ENCODE measurements around the gene GOLT1A.

GOLT1A gene

DNA sequence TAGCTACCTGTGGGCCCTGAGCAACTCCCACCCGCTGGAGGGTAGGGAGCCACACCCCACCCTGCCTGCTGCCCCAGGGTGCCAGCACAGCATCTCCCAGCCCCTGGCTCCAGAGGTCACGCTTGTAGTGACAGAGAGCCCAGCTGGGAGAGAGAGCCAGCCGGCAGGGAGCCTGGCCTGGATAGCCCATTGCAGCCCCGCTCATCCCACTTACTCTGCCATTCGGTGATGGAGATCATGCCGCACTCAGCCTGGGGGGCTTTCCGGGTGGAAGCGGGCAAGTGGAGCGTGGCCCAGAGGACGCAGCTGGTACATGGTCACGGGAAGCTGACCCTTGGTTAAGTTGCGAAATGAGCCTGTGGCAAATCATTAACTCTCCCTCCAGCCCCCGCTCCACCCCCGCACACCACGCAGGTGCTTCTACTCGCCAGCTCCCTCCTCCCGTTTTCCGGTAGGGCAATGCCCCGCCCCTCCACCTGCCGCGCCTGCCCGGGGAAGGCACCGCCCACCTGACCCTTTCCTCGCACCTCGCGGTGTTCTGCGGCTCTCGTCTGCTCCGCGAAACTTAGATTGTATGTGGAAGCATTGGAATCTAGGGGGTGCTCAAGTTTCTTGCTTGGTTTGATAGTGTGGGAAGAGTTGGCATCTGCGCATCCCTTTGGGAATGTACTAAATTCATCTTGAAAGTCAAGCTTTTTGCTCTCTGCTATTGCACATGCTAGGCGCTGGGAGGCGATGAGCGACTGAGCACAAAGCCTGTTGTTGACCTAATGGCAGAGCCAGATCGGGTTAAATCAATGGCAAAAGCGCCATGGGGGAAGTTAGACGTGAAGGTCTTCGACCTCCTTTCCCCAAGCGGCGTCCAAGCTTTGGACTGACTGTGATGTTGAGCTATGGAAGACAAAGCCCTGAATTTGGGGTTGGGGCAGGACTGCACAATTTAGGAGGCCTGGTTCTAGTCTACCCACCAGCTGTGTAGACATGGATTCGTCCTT is at the start of gene GOLT1A:
Gene GOLT1A (minus strand): TSS at position 321 of the 995 bp plus-strand sequence. CDS start 82 bp downstream, at position 239.
- peak; percentile 20 to 28 (median 25) for DNase-seq (ENCODE audit: low read depth in 2 of 3, low spot score in 1 of 3)

DNA sequence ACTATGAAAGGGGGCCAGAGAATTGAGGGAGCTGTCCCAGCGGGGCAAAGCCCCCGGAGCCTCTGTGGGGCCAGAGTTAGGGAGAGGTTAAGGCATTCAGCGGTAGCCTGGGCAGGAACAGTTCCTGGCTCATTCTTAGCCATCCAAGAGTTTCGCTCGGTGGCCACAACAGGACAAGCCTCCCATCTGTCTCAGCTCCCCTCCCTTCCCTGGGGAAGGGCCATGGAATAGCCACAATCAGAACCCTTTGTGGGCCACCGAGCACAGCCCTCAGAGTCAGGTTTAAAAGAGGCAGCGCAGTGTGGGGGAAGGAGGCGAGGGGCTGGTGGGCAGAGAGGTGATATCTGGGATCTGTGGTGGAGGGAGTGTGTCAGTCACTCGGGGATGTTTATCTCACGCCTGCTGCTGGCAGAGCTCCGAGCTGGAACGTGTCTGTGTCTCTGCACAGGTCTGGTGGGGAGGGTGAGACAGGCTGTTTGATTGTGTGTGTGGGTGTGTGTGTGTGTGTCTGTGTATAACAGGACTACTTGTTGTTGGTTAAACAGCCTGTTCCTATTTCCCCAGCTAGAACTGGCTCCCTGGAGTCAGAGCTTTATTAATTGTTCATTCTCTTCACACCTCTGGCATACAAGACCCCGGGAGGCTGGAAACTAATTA is 49.6 kb upstream of the GOLT1A start:
- no peak for DNase-seq (ENCODE audit: low read depth in 2 of 3, low spot score in 1 of 3)

GRCh38 chr1:204262506-204263253 is 48.9 kb upstream of the GOLT1A start:
- no peak for DNase-seq (ENCODE audit: low read depth in 2 of 3, low spot score in 1 of 3)

DNA sequence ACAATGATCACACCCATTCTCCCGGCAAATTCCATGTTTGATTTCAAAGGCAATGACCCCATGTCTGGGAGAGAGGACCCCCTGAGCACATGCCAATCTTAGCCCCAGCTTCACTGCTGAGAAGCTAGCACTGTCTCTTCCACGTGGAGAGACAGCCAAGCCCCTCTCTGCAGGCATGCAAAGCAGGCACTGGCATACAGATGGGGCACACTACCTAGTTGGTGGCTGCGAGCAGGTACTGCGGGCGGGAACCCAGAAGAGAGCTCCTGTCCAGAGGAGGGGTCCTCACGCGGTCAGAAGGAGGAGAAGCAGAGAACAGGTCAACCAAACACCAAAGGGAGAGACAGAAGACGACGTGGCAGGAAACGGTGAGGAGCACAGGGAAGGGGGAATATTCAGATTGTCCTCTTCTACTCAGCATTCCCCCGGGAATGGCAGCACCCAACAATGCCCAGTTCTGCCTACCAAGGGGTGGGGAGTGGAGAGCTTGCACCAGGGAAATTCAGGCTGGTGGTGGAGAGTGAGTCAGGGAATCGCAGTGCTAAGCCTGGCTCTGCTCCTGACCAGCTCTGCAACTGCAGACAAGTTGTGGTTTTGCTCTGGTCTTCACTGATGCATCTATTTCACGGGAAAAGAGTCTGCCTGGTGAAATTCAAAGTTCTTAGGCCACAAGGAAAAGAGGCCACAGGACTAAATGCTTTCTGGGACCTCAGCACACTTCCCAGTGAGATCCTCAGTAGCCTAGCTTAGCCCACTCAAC is 48.1 kb upstream of the GOLT1A start:
- DNase-seq (ENCODE audit: low read depth in 2 of 3, low spot score in 1 of 3) = no peak

GRCh38 chr1:204261266-204261665 is 47.5 kb upstream of the GOLT1A start:
- no peak for DNase-seq (ENCODE audit: low read depth in 2 of 3, low spot score in 1 of 3)

GRCh38 chr1:204260601-204261197 is 46.9 kb upstream of the GOLT1A start:
- no peak for DNase-seq (ENCODE audit: low read depth in 2 of 3, low spot score in 1 of 3)

DNA sequence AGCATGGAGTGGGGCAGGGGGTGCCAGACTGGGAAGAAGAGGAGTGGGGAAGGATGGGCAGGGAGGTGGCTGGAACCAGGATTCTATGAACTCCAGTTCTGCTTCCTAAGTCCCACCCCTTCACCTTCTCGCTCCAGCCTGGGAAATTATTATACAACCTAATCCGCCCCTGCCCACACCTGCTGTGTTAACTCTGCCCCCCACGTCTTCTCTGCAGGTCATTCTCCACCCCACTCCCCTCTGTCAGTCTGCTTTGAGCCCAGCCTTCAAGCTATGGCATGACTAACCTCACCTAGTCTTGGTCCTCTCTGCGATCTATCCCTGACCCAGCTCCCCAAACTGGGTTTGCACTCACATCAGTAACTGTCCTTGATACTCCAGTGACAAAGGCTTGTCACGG is 46.0 kb upstream of the GOLT1A start:
- DNase-seq (ENCODE audit: low read depth in 2 of 3, low spot score in 1 of 3) = no peak

DNA sequence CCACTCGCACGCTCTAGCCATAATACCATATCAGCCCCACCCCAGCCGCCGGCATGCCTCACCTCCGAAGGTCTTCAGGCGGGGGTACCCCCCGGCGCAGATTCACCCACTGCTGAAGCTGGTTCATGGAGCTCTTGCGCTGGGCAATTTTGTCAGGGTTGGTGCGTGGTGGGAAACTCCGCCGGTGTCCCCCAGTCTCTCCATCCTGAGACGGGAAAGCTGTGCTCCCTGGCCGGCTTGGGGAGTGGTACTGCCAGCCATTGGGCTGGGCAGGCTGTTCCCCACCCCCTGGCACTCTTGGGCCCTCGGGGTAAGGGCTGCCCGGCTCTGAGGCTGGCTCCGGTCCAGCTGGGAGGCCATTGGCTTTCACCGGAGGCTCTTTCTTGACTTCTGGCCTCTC is 45.4 kb upstream of the GOLT1A start:
- DNase-seq (ENCODE audit: low read depth in 2 of 3, low spot score in 1 of 3) = no peak

DNA sequence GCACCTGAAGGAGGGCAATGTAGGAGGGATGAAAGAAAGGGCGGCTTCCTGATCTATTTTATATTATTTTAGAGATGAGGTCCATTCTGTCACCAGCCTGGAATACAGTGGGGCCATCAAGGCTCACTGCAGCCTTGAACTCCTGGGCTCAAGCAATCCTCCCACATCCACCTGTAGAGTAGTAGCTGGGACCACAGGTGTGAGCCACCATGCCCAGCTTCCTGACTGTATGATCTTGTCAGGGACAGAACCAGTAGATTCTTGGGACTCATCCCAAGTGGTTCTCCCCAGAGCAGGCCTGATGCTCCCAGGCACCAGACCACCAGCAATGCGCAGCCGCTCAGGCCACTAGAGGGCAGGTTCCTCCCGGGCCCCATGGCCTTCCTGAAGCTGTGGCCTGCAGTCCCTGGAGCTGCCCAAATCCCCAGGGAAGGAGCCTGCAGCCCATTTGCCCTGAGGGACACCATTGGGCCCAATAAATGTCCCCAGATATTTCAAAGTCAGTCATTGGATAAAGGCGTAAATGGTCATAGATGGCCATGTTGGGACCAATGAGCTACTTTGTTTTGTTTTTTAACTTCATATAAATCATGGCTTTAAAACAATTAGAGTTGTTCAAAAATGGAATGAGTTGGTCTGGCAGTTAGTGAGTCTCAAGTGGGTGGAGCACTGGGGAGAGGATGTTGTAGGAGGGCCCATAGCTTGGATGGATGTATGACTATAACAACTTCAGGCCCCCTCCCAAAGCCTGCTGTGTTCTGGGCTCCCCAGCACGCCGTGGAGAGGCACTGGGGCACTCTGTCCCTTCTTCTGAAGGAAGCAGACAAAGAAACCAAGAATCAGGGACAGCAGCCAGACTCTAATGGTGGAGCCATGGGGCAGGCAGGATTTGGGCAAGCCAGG is 44.7 kb upstream of the GOLT1A start:
- peak in 2 of 3 donors; percentile 23 to 42 for DNase-seq (ENCODE audit: low read depth in 2 of 3, low spot score in 1 of 3)

DNA sequence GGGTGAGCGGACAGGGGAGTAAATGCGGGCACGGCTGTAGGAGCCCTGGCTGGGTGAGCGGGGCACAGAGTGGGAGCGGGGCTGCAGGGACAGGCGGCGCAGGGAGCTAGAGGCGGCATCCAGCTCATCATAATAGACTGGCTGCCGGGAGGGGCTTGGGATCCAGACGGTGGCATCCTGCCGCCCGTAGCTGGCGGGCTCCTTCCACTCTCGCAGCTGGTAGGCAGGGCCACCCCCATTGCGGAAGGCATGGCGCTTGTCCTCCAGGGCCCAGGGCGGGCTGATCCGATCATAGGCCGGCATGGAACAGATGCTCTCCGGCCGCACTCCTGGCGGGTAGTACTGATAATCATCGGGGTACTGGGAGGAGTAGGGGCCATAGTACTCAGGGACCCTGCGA is 43.7 kb upstream of the GOLT1A start:
- no peak for DNase-seq (ENCODE audit: low read depth in 2 of 3, low spot score in 1 of 3)

DNA sequence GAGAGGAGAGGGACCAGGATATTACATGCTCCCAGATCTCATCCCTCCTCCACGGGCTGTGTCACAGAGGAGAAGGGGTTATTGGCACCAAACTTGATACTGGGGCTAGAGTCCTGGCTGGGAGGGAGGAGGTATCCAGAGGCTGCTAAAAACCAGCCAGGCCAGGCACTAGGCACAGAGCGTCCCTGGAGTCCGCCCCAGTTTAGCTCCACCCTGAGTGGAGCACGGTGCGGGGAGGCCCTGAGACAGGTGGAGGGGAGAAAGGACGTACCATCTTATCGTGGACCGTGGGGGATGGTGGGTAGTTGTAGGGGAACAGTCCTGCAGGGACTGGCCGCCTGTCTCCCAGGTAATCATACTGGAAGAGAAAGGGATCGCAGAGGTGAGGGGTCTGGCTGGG is 42.7 kb upstream of the GOLT1A start:
- no peak for DNase-seq (ENCODE audit: low read depth in 2 of 3, low spot score in 1 of 3)

DNA sequence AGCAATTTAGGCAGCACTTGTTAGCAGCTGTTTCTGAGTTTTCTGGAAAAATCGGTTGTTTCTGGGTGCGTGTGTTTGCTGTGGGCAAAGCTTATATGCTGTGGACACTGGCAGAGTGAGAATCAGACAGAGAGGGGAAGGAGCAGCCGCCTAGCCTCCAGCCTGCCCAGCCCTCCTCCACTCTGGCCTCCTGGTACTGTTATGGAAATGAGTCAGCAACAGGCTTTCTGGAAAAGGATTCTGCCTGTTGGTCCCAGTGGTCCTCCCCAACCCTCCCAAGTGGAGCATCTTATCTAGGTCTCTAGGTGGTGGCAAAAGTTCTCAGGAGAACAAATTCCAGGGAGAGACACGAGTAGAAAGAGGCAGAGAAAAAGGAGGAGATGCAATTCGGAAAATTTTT is 42.2 kb upstream of the GOLT1A start:
- no peak for DNase-seq (ENCODE audit: low read depth in 2 of 3, low spot score in 1 of 3)

DNA sequence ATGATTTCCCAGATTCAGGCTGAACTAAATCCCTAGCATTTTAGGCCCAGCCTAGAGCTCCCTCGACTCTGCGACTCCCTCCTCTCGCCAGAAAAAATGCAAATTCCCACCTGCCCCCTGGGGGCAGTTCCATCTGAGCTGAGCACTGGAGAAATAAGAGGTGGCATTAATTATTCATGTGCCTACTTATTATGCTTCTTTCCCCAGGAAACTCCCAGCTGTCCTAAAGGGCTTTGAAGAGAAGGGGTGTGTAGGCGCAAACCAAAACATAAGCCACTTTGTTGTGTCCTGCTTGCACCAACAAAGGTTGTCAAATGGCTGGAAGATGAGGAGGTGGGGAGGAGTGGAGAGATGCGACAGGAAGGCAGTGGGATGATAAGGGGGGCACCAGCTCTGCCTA is 41.4 kb upstream of the GOLT1A start:
- no peak for DNase-seq (ENCODE audit: low read depth in 2 of 3, low spot score in 1 of 3)

DNA sequence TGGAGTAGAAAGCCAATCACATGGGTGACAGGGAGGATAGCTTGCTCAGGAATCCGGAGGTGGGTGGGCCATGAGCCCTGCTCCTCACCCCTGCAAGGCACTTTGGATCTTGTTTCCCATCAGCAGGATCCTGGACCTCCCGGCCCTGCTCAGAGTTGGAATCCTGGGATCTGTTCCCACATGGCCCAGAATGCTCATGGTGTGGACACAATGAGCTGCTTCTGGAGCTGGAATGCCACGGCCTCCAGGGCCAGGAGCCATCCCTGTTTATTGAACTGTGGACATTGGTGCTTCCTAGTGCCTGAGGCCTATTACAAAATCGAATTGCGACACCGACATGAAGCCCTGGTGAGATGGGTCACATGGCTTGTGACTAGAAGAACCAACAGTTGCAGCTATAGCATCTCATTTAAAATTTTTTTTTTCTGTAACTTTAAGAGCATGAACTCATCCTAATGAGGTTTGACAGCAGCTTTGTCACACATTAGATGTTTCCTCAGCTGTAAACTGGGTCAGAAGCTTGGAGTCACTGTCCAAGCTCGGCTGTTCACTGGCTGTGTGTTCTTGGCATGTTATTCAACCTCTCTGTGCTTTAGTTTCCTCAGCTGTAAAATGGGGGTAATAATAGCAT is 40.4 kb upstream of the GOLT1A start:
- no peak for DNase-seq (ENCODE audit: low read depth in 2 of 3, low spot score in 1 of 3)

GRCh38 chr1:204251926-204252689 is 38.3 kb upstream of the GOLT1A start:
- no peak for DNase-seq (ENCODE audit: low read depth in 2 of 3, low spot score in 1 of 3)

- no peak for DNase-seq (ENCODE audit: low read depth in 2 of 3, low spot score in 1 of 3)
Measured at GRCh38 chr1:204251286-204251685, 37.5 kb upstream of the GOLT1A start.

GRCh38 chr1:204250428-204251030 is 36.7 kb upstream of the GOLT1A start:
- DNase-seq (ENCODE audit: low read depth in 2 of 3, low spot score in 1 of 3) = no peak

Data from stimulated activated CD4-positive, alpha-beta T cell treated with anti-CD3 and anti-CD28 coated beads, Interleukin-12 subunit alpha, Interleukin-12 subunit beta, amount 100 ng/mL, for 48 hours (primary cell).